H4 (cell line): ENCODE data around the gene MARCKS. TPM values are rescaled to one million over a fixed set of nuclear protein-coding genes. Genes with fewer than 3 reads are reported as not detected.

ENCODE experiments used
- DNase-seq: peaks from one replicate; pipeline ENCODE4 v3.0.0-alpha.2; 2015; ENCODE audit warnings: low spot score
- total RNA-seq: library from RNA; depleted of rRNA; stranded (reverse); fragments of >200 nt; shearing (Covaris generic); gene quantifications from 2 replicates; pipeline ENCODE4 v1.2.3, GENCODE V29; 2014

The MARCKS gene
- total RNA-seq, 1 experiment from 2014 or later = 52.2 TPM

DNA sequence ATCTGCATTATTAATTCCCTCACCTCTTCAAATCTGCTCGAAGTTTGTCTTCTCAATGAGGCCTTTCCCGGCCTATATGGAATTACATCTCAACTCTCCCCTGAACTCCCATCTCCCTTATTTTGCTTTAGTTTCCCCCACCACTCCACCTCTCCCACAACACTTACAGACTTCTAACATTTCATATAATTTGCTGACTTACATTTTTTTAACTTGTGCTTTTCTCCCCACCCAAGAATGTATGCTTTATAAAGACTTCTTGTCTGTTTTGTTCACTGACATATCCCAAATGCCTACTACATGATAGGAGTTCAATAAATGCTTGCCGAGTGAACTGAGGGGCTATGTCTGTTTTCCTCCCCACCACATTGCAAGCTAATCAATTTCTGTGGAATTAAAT, 3.9 kb upstream of the MARCKS start:
- DNase-seq = no peak

DNA sequence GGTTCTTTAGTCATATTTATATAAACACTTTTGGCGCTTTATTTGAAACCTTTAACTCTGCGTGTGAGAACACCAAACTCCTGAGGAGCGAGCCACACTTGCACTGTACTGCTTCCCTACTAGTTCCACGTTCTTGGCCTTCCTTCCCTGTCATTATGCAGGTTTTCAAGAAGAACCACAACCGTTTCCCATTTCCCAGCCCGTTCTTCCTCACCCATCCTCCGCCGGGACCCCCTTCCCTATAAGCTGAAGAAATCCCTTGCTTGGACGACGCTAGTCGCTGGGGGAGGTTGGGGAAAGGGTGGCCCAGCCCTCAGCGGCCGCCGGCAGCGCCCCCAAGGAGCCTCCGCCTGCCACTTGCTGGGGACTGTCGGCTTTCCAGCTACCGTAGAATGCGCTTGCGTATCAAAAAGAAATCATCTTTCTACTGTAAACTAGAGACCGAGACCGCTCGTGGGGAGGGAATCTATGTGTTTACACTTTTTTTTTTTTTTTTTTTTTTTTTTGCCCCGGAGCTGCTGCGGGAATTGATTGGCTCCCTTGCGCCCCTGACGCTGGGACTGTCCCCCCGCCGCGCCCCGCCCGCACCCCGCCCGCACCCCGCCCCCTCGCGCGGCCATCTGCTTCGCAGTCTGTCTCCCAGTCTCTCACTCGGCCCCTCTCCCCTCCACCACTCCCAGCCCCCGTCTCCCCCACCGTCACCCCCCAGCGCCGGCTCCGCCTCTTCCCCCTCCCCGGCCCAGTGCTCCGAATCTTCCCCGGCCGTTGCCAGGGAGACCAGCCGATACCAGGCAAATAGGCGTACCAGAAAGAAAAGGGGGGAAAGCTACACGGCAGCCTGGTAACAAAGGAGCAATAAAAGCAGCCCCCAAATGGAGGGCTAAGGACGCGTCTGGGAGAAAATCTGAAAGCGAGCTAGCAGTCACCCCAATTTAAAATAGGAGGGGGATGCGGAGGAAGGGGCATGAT, 2.3 kb upstream of the MARCKS start:
- peak; percentile 61 for DNase-seq

DNA sequence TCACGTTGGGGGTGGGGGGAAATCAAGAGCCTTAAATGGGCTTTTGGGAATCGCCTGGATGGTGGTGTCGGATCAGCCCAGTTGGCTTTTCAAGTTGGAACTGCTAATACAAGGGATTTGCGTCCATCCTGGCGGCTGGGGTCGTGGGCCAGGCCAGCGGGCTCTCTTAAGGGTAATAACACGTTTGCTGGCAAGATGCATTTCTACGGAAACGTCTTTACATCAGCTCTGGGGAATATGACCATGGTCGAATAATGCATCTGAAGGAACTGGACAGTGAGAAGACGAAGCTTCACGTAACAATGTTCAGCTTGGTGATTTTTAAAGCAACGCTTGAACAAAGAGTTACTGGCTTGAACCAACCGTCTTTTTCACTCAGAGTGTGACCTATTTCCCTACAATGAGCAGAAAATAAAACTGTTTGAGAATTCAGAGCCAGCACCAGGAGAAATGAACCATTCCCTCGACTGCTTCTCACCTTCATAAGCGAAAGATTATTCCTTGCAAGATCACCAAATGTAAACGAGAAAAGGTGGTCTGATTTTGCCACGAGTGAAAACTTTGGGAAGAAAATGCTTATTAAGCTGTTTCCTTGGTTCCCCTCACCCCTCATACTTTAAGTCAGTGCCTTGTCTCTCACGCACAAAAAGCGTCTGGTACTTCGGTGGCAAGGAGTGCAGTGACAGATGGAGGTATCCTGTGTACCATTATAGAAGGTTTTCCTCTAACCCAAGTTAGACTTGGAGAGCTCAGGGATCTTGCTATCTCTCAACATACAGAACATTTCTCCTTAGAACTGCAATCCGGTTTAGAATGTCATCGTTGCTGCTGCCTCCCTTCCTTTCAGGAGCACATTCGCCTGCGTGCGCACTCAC, 1.4 kb upstream of the MARCKS start:
- DNase-seq = peak; percentile 7

DNA sequence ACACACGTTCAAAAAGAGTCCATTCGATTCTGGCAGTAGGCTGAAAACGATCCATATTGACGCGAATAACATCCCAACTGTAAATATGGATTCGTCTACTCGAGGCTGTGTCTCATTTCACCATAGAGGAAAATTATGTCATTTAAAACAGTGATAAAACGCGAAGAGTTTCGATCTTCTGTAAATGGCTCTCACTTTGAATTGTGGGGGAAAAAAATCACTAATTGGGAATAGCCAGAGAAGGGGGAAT, 845 bp upstream of the MARCKS start:
- no peak for DNase-seq

DNA sequence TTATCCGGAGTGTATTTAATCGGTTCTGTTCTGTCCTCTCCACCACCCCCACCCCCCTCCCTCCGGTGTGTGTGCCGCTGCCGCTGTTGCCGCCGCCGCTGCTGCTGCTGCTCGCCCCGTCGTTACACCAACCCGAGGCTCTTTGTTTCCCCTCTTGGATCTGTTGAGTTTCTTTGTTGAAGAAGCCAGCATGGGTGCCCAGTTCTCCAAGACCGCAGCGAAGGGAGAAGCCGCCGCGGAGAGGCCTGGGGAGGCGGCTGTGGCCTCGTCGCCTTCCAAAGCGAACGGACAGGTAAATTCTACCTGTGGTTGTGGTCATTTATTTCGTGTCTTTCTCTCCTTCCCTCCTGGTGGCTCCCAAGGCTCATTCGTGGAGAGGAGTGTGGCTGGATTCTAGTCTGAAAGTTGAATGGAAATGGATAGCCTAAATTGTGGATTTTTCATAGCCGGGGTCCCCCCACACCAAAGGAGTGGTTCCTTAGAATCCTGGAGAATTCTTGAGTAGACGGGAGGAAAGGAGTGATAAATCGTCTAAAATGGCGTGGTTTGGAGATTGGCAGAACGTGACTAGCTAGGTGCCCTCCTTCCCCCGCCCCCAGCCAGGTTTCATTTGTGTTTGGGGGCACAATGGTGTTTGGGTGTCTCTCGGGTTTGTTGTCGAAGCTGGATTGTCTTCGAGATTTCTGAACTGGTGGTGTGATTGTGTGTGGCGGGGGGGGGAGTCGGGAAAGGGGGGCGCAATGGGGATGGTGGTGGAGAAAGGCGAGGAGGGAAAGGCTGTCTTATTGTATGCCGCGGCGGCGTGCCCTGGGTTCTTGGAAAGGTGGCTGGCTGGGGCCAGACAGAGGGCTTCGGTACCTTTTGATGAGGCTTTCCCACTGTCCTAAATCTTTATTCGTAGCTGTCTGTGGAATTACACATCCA, 673 bp downstream of the MARCKS start:
- DNase-seq = peak; percentile 8

DNA sequence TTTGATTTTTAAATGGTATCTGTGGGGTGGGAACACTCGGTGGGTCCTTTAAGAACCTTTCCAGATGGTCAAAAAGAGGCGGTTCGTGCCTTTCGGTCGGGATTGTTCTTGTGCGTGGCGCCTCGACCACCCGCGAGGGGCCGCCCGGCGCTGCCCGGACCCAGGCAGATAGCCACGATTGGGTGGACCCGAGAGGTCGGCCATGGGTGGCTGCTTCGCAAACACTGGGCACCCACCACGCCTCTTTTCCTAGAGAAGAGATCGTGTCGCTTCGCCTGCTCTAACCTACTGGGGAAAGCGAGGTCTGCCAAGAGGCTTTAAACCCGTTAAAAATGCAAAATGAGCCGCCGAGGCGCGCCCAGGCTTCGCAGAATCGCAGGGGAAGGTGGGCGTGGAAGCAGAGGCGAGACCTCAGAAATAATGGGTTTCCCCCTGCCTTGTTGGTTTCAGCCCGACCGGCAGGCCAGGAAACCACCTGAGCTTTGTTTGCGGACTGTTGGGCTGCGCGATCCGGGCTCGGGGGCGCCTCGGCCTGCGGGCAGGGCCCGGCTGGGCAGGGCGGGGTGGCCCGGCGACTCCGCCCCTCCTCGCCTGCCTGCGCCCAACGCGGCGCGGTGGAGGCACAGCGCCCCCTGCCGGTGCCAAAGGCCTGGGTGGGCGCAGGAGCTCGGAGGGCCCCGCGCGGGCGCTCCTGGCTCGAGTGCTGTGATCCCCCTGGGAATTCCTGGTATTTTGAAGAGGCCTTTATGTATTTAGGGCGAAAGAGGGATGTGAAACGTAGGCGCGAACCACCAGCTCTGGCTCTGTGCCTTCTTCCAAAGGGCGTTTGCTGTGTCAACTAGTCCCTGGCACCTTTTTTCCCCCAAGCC, 1.6 kb downstream of the MARCKS start:
- peak; percentile 77 for DNase-seq

DNA sequence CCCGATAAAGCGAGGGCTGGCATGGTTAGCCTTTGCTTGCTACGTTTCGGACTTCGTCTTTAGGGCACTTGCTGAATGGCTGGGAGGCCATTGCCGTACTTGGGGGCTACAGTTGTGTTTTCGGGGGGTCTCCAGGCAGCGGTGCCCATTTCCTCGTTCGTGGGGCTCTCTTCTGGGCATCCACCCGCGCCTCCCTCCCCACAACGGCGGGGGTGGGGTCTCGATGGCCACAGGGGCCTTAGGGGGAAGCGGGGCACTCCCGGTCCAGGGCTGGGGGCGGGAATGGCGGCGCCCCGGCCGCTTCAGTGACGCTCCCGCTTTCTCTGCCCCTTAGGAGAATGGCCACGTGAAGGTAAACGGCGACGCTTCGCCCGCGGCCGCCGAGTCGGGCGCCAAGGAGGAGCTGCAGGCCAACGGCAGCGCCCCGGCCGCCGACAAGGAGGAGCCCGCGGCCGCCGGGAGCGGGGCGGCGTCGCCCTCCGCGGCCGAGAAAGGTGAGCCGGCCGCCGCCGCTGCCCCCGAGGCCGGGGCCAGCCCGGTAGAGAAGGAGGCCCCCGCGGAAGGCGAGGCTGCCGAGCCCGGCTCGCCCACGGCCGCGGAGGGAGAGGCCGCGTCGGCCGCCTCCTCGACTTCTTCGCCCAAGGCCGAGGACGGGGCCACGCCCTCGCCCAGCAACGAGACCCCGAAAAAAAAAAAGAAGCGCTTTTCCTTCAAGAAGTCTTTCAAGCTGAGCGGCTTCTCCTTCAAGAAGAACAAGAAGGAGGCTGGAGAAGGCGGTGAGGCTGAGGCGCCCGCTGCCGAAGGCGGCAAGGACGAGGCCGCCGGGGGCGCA, 2.4 kb downstream of the MARCKS start:
- DNase-seq = peak; percentile 6

DNA sequence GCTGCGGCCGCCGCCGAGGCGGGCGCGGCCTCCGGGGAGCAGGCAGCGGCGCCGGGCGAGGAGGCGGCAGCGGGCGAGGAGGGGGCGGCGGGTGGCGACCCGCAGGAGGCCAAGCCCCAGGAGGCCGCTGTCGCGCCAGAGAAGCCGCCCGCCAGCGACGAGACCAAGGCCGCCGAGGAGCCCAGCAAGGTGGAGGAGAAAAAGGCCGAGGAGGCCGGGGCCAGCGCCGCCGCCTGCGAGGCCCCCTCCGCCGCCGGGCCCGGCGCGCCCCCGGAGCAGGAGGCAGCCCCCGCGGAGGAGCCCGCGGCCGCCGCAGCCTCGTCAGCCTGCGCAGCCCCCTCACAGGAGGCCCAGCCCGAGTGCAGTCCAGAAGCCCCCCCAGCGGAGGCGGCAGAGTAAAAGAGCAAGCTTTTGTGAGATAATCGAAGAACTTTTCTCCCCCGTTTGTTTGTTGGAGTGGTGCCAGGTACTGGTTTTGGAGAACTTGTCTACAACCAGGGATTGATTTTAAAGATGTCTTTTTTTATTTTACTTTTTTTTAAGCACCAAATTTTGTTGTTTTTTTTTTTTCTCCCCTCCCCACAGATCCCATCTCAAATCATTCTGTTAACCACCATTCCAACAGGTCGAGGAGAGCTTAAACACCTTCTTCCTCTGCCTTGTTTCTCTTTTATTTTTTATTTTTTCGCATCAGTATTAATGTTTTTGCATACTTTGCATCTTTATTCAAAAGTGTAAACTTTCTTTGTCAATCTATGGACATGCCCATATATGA, 3.2 kb downstream of the MARCKS start:
- DNase-seq = no peak

DNA sequence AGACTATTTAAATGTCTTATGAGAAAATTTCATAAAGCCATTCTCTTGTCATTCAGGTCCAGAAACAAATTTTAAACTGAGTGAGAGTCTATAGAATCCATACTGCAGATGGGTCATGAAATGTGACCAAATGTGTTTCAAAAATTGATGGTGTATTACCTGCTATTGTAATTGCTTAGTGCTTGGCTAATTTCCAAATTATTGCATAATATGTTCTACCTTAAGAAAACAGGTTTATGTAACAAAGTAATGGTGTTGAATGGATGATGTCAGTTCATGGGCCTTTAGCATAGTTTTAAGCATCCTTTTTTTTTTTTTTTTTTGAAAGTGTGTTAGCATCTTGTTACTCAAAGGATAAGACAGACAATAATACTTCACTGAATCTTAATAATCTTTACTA, 5.0 kb downstream of the MARCKS start:
- no peak for DNase-seq

DNA sequence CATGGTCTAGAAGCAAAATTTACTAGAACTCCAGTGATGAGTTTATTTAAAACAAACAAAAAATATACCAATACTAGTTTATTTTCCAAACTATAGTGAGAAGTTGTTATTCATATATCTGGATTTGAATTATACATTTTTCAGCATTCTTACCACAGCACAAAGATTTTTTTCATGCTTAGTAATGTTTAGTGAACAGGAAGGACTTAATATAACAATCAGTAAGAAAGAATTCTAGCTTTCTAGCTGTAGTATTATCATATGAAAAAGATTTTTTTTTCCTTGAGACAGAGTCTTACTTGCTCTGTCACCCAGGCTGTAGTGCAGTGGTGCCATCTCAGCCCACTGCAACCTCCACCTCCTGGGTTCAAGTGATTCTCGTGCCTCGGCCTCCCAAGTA, 13.8 kb downstream of the MARCKS start:
- no peak for DNase-seq

DNA sequence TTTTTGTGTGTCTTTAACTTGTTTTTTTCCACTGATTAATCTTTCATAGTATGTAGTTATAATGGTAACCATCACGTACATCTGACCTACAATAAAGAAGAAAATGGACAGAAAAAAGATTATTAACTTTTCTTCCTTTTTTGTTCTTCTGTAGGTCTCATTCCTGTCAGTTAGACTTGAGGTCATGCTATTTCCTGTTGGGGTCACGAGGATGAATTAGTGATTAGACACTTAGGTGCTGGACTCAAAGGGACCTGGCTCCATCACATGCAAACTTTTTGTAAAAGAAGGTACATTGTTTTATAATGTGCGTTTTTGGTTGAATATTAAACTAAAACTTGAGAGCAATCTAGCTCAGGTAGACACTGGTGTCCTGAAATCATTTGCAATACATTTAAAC, 14.8 kb downstream of the MARCKS start:
- no peak for DNase-seq

DNA sequence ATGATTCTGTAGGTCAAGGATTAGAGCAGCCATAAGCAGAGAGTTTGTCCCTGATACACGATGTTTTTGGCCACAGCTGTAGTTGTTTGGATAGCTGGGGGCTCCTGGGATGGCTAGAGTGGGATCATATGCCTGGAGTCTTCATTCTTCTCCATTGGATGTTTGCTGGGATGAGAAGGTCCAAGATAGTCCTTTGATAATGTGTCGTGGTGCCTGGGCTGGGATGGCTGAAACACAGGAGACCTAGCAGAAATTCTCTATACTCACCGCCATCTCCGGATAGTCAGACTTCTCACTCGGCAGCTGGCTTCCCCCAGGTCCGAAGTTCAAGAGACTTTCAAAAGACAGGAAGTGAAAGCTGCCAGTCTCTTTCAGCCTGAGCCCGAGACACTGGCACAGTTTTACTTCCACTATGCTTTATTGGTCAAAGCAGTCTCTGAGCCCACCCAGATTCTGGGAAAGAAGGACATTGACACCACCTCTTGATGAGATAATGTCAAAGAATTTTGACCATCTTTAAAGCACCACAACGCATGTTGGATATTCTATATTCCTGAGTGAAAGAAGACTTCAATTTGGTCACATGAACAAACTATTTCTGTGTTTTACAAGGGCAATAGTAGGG, 16.0 kb downstream of the MARCKS start:
- DNase-seq = no peak

DNA sequence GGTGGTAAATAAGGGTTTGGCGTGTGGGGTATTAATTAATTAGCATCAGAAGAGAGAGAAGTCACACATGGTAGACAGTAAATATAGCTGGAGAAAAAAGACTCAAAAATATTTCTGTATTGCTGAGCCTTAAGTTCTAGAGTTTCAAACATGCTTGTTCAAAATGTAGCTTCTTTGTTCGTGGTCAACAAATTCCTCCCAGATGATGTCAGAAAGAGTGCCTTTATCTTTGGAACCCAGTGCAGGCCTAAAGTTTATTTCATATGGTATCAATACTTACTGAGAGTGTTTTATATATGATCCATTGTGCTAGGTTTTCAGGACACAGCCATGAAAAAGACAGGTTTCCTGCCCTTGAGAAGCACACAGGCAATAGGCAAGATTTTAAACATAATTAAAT, 18.3 kb downstream of the MARCKS start:
- no peak for DNase-seq

DNA sequence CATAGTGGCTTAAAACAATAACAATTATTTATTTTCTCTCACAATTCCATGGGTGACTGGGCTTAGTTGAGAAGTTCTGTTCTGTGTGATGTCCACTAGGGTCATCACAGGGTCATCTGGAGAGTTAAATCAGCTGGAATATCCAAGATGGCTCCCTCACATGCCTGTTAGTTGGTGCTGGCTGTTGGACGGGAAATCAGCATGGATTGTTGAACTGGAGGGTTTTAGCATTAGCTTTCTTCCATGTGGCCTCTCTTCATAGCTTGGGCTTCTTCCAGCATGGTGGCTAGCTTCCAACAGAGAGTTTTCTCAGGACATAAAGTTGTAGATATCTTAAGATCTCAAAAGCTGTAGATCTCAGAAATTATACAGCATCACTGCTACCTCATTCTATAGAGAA, 19.6 kb downstream of the MARCKS start:
- no peak for DNase-seq

DNA sequence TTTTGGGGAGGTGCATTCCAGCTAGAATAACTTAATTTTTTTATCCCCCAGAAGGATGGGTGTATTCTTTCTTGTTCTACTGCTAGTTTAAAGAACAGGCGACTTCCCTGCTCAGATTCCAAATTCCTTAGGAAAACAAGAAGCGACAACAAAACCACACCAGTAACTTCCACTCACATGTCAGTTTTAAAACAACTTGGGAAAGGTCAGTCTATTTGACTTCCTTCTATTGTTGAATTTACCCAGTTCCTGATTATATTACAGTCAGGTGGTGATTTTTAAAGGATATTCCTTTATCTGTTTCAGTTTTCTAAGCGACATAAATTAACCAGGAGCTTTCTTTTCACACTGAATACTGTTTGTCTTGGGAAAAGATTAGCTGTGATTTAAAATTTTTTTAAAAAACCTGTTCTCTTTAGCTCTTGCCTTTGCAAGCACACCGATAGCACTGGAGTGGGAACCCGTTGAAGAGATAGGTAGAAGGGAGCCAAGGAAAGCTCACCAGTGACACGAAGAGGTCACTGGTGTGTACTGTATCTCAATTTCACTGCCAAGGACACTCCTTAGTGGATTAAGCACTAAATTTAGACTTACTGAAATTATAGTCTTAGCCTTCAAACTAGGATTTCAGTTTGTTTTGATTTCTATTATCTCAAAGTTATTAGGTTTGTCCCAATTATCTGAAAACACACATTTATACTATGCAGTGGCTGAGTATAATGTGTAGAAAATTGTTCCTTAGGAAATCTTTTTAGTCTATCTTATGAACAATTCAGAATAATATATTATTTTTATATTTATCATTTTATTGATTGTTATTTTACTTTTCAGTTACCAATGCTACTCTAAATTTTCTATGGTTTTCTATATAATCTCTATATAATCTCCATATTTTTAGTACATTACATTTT, 22.3 kb downstream of the MARCKS start:
- DNase-seq = peak; percentile 73

DNA sequence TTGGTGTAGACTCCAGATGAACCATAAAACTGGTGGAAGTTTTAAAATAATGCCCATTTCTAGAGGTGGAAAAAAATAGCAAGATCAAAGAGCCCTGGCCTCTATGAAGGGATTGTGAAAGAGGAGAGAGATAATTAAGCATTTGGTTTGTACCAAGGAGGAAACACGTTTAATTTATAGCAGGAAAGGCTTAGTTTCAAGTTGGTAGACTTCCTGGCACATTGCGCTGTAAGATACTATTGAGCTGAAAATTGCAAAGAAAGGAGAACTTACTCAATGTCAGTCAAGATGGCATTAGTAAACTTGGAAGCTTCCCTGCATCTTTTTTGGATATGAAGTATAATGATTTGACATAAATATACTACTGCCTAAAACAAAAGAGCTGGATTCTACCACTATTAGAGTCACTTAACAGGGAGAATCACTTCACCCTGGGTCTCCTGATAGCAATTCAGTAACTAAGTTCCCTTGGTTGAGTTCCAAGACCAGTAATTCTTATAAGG, 24.4 kb downstream of the MARCKS start:
- DNase-seq = no peak

DNA sequence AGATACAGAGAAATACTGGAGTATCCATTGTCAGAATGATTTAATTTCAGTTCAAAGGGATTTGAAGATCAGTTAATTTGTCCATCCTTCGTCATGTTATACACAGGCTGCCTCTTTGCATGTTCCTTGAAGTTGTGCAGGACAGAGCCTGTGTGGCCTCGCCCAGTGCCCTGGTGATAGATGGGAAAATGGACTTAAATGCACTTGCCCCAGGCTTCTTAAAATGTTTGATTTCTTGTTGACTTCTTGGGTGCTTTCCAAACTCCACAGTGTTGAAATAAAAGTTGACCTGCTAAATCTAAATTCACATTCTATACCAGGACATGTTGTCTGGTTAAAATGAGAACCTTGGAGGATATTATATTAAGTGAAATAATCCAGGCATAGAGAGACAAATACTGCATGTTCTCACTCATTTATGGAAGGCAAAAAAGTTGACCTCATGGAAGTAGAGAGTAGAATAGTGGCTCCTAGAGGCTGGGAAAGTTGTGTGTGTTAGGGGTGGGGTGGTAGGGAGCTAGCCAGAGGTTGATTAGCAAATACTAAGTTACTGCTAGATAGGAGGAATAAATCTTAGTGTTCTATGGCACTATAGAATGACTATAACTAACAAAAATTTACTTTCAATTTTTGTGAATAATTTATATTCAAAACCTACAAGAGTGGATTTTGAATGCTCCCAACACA, 25.3 kb downstream of the MARCKS start:
- DNase-seq = no peak
